Testis (tissue), 3 donors: ENCODE results near the gene UGT2B17. TPM values are rescaled to one million over a fixed set of nuclear protein-coding genes. Genes with fewer than 3 reads are reported as not detected.

Experiments used
- polyA plus RNA-seq: library from polyadenylated mRNA; stranded (reverse); fragments of 350-450 nt; fragmentation: Illumina TruSeq; extraction: RNeasy Lipid Tissue Mini Kit (QIAGEN cat#74804); gene quantifications from one replicate; pipeline ENCODE4 v1.2.3, GENCODE V29; 2014; ENCODE audit warnings: low read depth, low replicate concordance; ENCODE audit not compliant: insufficient read depth
- total RNA-seq, 2 donors: library from RNA; depleted of rRNA; stranded (reverse); fragments of >200 nt; gene quantifications; one replicate each; pipeline ENCODE4 v1.2.3, GENCODE V29; 2016

The UGT2B17 gene
- total and polyA plus RNA-seq, 3 donors from 2014 or later, result 0.24 TPM; not detected in 2

Other genes starting within 250 kb of the UGT2B17 start
- gene YTHDC1, start 226.2 kb downstream of the UGT2B17 start, total RNA-seq, result 10 to 100 TPM; 78.2 to 92.6 TPM
- gene YTHDC1, start 226.2 kb downstream of the UGT2B17 start, polyA plus RNA-seq, result 56.5 TPM
- gene TMPRSS11E, start 128.9 kb downstream of the UGT2B17 start, total RNA-seq, result under 1 TPM; 0.62 to 0.71 TPM
- 1.4 TPM for gene TMPRSS11E, start 128.9 kb downstream of the UGT2B17 start, polyA plus RNA-seq
- under 1 TPM in 1 of 2 donors, not detected in 1; 0.50 TPM for gene UGT2B15, start 94.3 kb upstream of the UGT2B17 start, total RNA-seq
- 1.3 TPM for gene UGT2B15, start 94.3 kb upstream of the UGT2B17 start, polyA plus RNA-seq
- not detected for gene UGT2B10, start 239.7 kb upstream of the UGT2B17 start, total RNA-seq
- gene UGT2B10, start 239.7 kb upstream of the UGT2B17 start, polyA plus RNA-seq, result 1.5 TPM